IgD-negative memory B cell (primary cell): ENCODE measurements around the gene SYT4. TPM values are rescaled to one million over a fixed set of nuclear protein-coding genes. Genes with fewer than 3 reads are reported as not detected.
"Not testable (repeated sequence)": the region's sequence is repeated elsewhere in the genome, so short reads cannot be mapped to it uniquely, and the experiment has no call there.

ENCODE experiments used
- H3K27ac Mint-ChIP-seq, 3 donors: one replicate each; pipeline ENCODE4 v1.8.0; 2020 to 2022; ENCODE audit warnings: mild to moderate bottlenecking in 3 of 3, mixed read lengths in 3 of 3, moderate library complexity in 1 of 3
- H3K27me3 Mint-ChIP-seq: one replicate; pipeline ENCODE4 v1.8.0; 2021; ENCODE audit warnings: mixed read lengths
- H3K36me3 Mint-ChIP-seq: one replicate; pipeline ENCODE4 v1.8.0; 2020; ENCODE audit warnings: mild to moderate bottlenecking, mixed read lengths
- H3K4me1 Mint-ChIP-seq, 3 donors: one replicate each; pipeline ENCODE4 v1.8.0; 2020 to 2022; ENCODE audit warnings: mixed read lengths in 3 of 3, mild to moderate bottlenecking in 1 of 3
- H3K4me3 Mint-ChIP-seq, 4 donors: one replicate each; pipeline ENCODE4 v1.8.0; 2020 to 2022; ENCODE audit warnings: mild to moderate bottlenecking in 4 of 4, mixed read lengths in 4 of 4, moderate library complexity in 3 of 4
- H3K9me3 Mint-ChIP-seq, 3 donors: one replicate each; pipeline ENCODE4 v1.8.0; 2020 to 2021; ENCODE audit warnings: mixed read lengths in 3 of 3, mild to moderate bottlenecking in 1 of 3
- polyA plus RNA-seq: library from polyadenylated mRNA; unstranded; fragments of 300-500 nt; fragmentation: Illumina TruSeq; gene quantifications from one replicate; pipeline ENCODE4 v1.2.3, GENCODE V29; 2021

Gene SYT4, protein sequence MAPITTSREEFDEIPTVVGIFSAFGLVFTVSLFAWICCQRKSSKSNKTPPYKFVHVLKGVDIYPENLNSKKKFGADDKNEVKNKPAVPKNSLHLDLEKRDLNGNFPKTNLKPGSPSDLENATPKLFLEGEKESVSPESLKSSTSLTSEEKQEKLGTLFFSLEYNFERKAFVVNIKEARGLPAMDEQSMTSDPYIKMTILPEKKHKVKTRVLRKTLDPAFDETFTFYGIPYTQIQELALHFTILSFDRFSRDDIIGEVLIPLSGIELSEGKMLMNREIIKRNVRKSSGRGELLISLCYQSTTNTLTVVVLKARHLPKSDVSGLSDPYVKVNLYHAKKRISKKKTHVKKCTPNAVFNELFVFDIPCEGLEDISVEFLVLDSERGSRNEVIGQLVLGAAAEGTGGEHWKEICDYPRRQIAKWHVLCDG
- polyA plus RNA-seq = not detected

- peaks cover 5% of the 10 kb centered on the region for H3K27me3 Mint-ChIP-seq
- H3K36me3 Mint-ChIP-seq = no peaks in the 10 kb centered on the region
- H3K4me3 Mint-ChIP-seq = no peak within 1 kb of the TSS
- no peaks in the 10 kb centered on the region for H3K9me3 Mint-ChIP-seq
- peaks cover 0 to 5% (median 2%) of the 10 kb centered on the region in 3 donors for H3K4me1 Mint-ChIP-seq
- H3K27ac Mint-ChIP-seq = no peak within 1 kb of the TSS
Measured at GRCh38 chr18:43277164-43277600, at the start of gene SYT4. Gene SYT4 (minus strand): TSS chr18:43277490. CDS start chr18:43277281, 209 bp downstream.

DNA sequence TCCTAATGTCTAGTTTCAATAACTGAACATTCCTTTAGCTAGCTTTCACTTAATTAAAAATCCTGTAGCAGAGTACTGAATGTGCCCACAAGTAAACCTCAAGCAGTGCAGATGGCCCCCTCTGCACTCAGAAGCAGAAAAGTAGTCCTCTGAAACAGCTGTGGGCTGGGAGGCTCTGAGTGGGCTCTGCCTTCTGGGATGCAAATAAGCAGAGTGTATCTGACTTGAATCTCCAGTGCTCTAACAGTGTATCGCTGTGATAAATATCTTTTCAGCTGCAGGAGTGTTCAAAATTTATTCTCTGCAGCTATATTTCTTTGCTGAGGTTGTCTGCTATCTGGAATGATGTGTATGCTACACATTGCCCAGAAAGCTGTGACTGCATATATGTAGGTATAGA is 44.8 kb upstream of the SYT4 start:
- H3K27me3 Mint-ChIP-seq = no peaks in the 10 kb centered on the region
- peaks cover 0 to 2% (median 0%) of the 10 kb centered on the region in 3 donors for H3K9me3 Mint-ChIP-seq
- H3K36me3 Mint-ChIP-seq = no peaks in the 10 kb centered on the region
- no peaks in the 10 kb centered on the region for H3K4me1 Mint-ChIP-seq
- no peak overlapping the region for H3K4me3 Mint-ChIP-seq
- no peak overlapping the region for H3K27ac Mint-ChIP-seq

- H3K4me1 Mint-ChIP-seq = no peaks in the 10 kb centered on the region
- no peak overlapping the region for H3K4me3 Mint-ChIP-seq
- no peaks in the 10 kb centered on the region for H3K9me3 Mint-ChIP-seq
- H3K27me3 Mint-ChIP-seq = no peaks in the 10 kb centered on the region
- H3K27ac Mint-ChIP-seq = peak overlapping the region in 1 of 3 donors; percentile 59
- no peaks in the 10 kb centered on the region for H3K36me3 Mint-ChIP-seq
Measured at GRCh38 chr18:43314941-43315340, 37.7 kb upstream of the SYT4 start.

DNA sequence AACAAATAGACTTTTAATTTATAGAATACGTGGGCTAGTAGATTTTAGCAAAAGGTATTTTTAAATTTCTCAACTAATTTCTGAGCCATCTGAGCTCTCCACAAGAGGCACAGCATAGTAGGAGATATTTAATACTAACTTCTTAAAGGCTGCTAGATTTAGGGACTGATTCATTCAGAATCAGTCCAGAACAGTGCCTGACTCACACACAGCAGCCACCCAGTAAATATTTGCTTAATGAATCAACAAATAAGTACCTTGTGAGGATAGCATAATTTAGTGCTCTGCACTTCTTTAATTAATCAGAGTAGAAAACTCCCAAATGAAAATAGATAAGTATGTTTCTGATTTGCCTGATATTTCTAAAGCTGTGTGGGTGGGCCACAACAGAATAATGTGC is 35.6 kb upstream of the SYT4 start:
- H3K4me1 Mint-ChIP-seq = no peaks in the 10 kb centered on the region
- no peak overlapping the region for H3K27ac Mint-ChIP-seq
- no peaks in the 10 kb centered on the region for H3K9me3 Mint-ChIP-seq
- no peak overlapping the region for H3K4me3 Mint-ChIP-seq
- no peaks in the 10 kb centered on the region for H3K27me3 Mint-ChIP-seq
- no peaks in the 10 kb centered on the region for H3K36me3 Mint-ChIP-seq

GRCh38 chr18:43310239-43310638 is 32.9 kb upstream of the SYT4 start:
- no peaks in the 10 kb centered on the region for H3K9me3 Mint-ChIP-seq

GRCh38 chr18:43303376-43303775 is 26.1 kb upstream of the SYT4 start:
- Mint-ChIP-seq H3K4me3 (no peak overlapping the region), H3K4me1 (no peaks in the 10 kb centered on the region), H3K27me3 (no peaks in the 10 kb centered on the region), H3K9me3 (no peaks in the 10 kb centered on the region), H3K27ac (no peak overlapping the region), H3K36me3 (no peaks in the 10 kb centered on the region)

More at GRCh38 chr18:43310239-43310638, 32.9 kb upstream of the SYT4 start:
- Mint-ChIP-seq H3K27me3 (no peaks in the 10 kb centered on the region), H3K27ac (no peak overlapping the region), H3K36me3 (no peaks in the 10 kb centered on the region), H3K4me3 (no peak overlapping the region), H3K4me1 (no peaks in the 10 kb centered on the region)

GRCh38 chr18:43286187-43286586 is 8.9 kb upstream of the SYT4 start:
- H3K27me3 Mint-ChIP-seq, H3K27ac Mint-ChIP-seq, H3K4me1 Mint-ChIP-seq, H3K36me3 Mint-ChIP-seq, H3K9me3 Mint-ChIP-seq, H3K4me3 Mint-ChIP-seq: not testable (repeated sequence)

- Mint-ChIP-seq H3K9me3 (peaks cover 0 to 1% (median 0%) of the 10 kb centered on the region in 3 donors), H3K4me3 (no peak overlapping the region), H3K4me1 (peaks cover 0 to 5% (median 2%) of the 10 kb centered on the region in 3 donors), H3K27me3 (no peaks in the 10 kb centered on the region), H3K36me3 (no peaks in the 10 kb centered on the region), H3K27ac (no peak overlapping the region)
Measured at GRCh38 chr18:43283299-43283698, 6.0 kb upstream of the SYT4 start.

DNA sequence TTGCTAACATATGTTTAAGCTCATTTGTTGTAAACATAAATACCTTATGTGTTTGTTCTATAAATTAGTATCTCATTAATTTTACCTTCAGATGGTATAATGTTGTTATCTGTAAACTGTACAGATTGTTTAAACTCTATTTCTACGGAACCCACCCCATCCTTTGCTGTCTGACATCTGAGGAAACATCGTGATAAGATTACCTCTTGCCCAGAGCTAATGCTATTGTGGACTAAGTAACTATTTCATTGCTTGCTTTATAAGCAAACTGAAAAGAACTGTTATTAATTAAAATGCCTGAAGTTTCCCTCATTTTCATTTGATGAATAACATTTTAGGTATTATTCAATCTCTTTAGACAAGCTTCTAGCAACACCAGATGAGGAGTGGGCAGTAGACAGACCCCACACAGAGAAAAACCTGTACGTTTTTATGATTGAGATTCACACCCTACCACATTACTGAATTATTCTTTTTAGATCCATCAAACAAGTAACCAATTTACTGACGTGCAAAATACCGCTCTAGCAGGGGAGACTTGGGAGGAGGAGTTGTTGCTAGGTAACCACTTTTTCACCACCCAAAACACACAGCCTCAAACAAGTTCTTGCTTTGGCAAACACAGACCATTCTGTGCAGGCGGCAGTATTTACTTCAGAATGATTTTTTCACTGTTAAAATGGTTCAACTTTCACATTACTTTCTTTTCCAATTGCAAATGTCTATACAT is 1.9 kb upstream of the SYT4 start:
- no peak overlapping the region for H3K27ac Mint-ChIP-seq
- H3K27me3 Mint-ChIP-seq = peaks cover 5% of the 10 kb centered on the region
- H3K36me3 Mint-ChIP-seq = no peaks in the 10 kb centered on the region
- H3K4me3 Mint-ChIP-seq = no peak overlapping the region
- H3K9me3 Mint-ChIP-seq = peaks cover 0 to 1% (median 0%) of the 10 kb centered on the region in 3 donors
- peaks cover 0 to 5% (median 2%) of the 10 kb centered on the region in 3 donors for H3K4me1 Mint-ChIP-seq

DNA sequence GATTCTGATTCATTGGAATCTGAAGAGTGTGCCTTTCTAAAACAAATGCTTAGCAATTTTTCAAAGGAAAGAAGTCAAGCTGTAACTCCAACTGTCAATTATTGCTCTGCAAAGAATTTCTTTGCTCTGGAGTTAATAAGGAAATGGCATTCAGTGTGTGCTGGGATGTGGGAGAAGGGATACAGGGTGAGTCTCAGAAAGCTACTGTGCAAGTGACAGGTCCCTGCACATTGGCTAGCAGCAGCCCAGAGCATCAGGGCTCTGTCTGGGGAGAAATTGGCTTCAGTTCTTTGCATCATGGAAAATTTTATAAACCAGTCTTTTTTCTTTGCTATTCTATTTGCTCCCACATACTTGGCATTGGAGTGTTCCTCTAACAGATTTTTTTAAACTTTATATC is 1.1 kb upstream of the SYT4 start:
- H3K27me3 Mint-ChIP-seq = peaks cover 5% of the 10 kb centered on the region
- no peak overlapping the region for H3K27ac Mint-ChIP-seq
- no peaks in the 10 kb centered on the region for H3K36me3 Mint-ChIP-seq
- no peak overlapping the region for H3K4me3 Mint-ChIP-seq
- H3K9me3 Mint-ChIP-seq = peaks cover 0 to 1% (median 0%) of the 10 kb centered on the region in 3 donors
- peaks cover 0 to 5% (median 2%) of the 10 kb centered on the region in 3 donors for H3K4me1 Mint-ChIP-seq

GRCh38 chr18:43276491-43276890 is 799 bp downstream of the SYT4 start:
- peaks cover 0 to 5% (median 2%) of the 10 kb centered on the region in 3 donors for H3K4me1 Mint-ChIP-seq
- no peak overlapping the region for H3K27ac Mint-ChIP-seq
- peaks cover 6% of the 10 kb centered on the region for H3K27me3 Mint-ChIP-seq
- no peak overlapping the region for H3K4me3 Mint-ChIP-seq
- no peaks in the 10 kb centered on the region for H3K36me3 Mint-ChIP-seq
- H3K9me3 Mint-ChIP-seq = no peaks in the 10 kb centered on the region

- Mint-ChIP-seq H3K4me3 (no peak overlapping the region), H3K4me1 (peaks cover 0 to 3% (median 1%) of the 10 kb centered on the region in 3 donors), H3K27me3 (peaks cover 6% of the 10 kb centered on the region), H3K36me3 (no peaks in the 10 kb centered on the region), H3K9me3 (no peaks in the 10 kb centered on the region), H3K27ac (no peak overlapping the region)
Measured at GRCh38 chr18:43275546-43275945, 1.7 kb downstream of the SYT4 start.

DNA sequence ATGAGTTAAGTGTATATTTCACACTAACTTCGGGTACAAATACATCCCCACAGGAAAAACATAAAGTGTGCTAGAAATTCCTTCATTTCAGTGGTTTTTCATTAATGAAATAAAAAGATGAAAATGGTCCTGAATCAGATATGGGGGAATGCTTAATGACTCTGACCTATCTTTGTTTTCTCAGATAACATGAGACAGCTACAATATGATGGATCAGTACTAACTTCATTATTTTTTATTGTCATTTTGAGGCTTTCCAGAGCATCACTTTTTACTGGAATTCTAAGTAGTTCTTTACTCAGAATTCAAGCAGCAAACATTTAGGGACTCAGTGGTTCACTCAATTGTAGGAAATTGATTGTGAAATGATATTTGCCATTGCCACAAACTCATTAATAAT is 2.8 kb downstream of the SYT4 start:
- Mint-ChIP-seq H3K27ac (no peak overlapping the region), H3K4me1 (no peaks in the 10 kb centered on the region), H3K27me3 (peaks cover 6% of the 10 kb centered on the region), H3K9me3 (no peaks in the 10 kb centered on the region), H3K4me3 (no peak overlapping the region), H3K36me3 (no peaks in the 10 kb centered on the region)

DNA sequence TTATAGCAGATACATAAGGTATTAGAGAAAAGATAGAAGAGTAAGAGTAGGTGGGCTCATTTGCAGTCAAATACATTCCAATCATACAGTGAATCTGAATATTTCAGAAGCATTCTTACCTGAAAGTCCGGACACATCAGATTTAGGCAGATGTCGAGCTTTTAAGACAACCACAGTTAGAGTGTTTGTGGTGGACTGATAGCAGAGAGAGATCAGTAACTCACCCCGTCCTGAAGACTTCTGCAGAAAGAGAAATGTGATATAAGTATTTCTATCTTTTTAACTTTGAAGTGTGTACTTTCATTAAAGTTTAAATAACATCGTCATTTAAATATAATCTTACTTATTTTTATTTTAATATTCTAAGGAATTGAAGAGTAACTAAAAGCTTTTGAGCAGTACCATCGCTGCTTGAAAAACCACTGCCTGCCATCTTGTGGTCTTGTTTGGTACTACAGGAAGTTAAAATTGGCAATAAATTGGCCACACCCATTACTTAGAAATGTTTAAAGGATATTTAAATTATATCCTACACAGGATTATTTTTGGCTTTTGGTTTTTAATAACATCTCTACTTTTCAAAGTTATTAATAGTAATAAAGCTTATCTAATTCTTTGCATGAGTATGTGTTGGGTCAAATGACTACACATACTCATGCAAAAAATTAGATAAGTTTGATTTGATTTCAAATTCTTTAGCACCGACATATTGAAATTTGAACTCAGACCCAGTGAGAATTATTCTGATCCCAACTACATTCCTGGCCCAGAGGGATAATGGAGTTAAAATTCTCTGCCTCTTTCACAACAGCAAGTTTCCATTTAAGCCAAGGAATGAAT is 5.5 kb downstream of the SYT4 start:
- H3K4me1 Mint-ChIP-seq = no peaks in the 10 kb centered on the region
- H3K4me3 Mint-ChIP-seq = no peak overlapping the region
- no peak overlapping the region for H3K27ac Mint-ChIP-seq
- H3K9me3 Mint-ChIP-seq = no peaks in the 10 kb centered on the region
- H3K27me3 Mint-ChIP-seq = peaks cover 1% of the 10 kb centered on the region
- no peaks in the 10 kb centered on the region for H3K36me3 Mint-ChIP-seq

- H3K27ac Mint-ChIP-seq = no peak overlapping the region
- no peaks in the 10 kb centered on the region for H3K36me3 Mint-ChIP-seq
- H3K4me1 Mint-ChIP-seq = no peaks in the 10 kb centered on the region
- peaks cover 1% of the 10 kb centered on the region for H3K27me3 Mint-ChIP-seq
- peaks cover 0 to 2% (median 0%) of the 10 kb centered on the region in 3 donors for H3K9me3 Mint-ChIP-seq
- H3K4me3 Mint-ChIP-seq = no peak overlapping the region
Measured at GRCh38 chr18:43267818-43268217, 9.5 kb downstream of the SYT4 start.
